SU-DHL-6 (cell line): Measurements from ENCODE around the gene ATG2B.

Experiments
- EZH2phosphoT487 ChIP-seq: fragments of 200-600 bp; sonication (generic), shearing (Covaris generic); conservative IDR thresholded peaks from 2 replicates; pipeline ENCODE4 v1.6.1; 2018; ENCODE audit warnings: mild to moderate bottlenecking, antibody characterized with exemption, low read length, moderate library complexity, mixed read lengths
- TF ChIP-seq, protein P1 (sequence below): fragments of 200-600 bp; sonication (generic); IDR thresholded peaks from one replicate; pipeline ENCODE4 v1.5.1; 2017; ENCODE audit warnings: antibody characterized with exemption, mild to moderate bottlenecking, low read length, moderate library complexity; ENCODE audit not compliant: insufficient read depth, poor library complexity, severe bottlenecking

- TF ChIP-seq, protein P1, sequence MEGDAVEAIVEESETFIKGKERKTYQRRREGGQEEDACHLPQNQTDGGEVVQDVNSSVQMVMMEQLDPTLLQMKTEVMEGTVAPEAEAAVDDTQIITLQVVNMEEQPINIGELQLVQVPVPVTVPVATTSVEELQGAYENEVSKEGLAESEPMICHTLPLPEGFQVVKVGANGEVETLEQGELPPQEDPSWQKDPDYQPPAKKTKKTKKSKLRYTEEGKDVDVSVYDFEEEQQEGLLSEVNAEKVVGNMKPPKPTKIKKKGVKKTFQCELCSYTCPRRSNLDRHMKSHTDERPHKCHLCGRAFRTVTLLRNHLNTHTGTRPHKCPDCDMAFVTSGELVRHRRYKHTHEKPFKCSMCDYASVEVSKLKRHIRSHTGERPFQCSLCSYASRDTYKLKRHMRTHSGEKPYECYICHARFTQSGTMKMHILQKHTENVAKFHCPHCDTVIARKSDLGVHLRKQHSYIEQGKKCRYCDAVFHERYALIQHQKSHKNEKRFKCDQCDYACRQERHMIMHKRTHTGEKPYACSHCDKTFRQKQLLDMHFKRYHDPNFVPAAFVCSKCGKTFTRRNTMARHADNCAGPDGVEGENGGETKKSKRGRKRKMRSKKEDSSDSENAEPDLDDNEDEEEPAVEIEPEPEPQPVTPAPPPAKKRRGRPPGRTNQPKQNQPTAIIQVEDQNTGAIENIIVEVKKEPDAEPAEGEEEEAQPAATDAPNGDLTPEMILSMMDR: no peak
- TF ChIP-seq EZH2phosphoT487: no peak
Measured at GRCh38 chr14:96303981-96304380, 59.2 kb downstream of the ATG2B start.
